Osteoblast (primary cell): ENCODE results near the gene PLAU. TPM values are rescaled to one million over a fixed set of nuclear protein-coding genes. Genes with fewer than 3 reads are reported as not detected.

Source experiments
- DNase-seq: peaks from one replicate; pipeline ENCODE4 v3.0.0; 2011; ENCODE audit warnings: low spot score, mixed read lengths; ENCODE audit not compliant: insufficient read length; ENCODE audit errors: missing footprints
- H2AFZ ChIP-seq: 2 replicates; pipeline ENCODE4 v1.6.0; 2011; ENCODE audit warnings: mild to moderate bottlenecking, low read length
- H3K27ac ChIP-seq: 2 replicates; pipeline ENCODE4 v1.5.1; 2011; ENCODE audit warnings: mild to moderate bottlenecking, low read depth, low read length, moderate library complexity
- H3K27me3 ChIP-seq: 2 replicates; pipeline ENCODE4 v1.6.0; 2012; ENCODE audit warnings: mild to moderate bottlenecking, control low read depth, inconsistent platforms, low read length, moderate library complexity; ENCODE audit not compliant: insufficient read depth
- H3K36me3 ChIP-seq: 2 replicates; pipeline ENCODE4 v1.5.1; 2011; ENCODE audit warnings: mild to moderate bottlenecking, low read length, control low read depth, moderate library complexity; ENCODE audit not compliant: insufficient read depth
- H3K4me1 ChIP-seq: 2 replicates; pipeline ENCODE4 v1.5.1; 2011; ENCODE audit warnings: mild to moderate bottlenecking, low read length, control low read depth, moderate library complexity; ENCODE audit not compliant: insufficient read depth
- H3K4me2 ChIP-seq: 2 replicates; pipeline ENCODE4 v1.6.0; 2011; ENCODE audit warnings: mild to moderate bottlenecking, low read length; ENCODE audit not compliant: insufficient read depth
- H3K4me3 ChIP-seq: fragments of 200-600 bp; sonication (generic); 3 replicates; pipeline ENCODE4 v1.5.1; 2012; ENCODE audit warnings: mild to moderate bottlenecking, low read length, inconsistent platforms; ENCODE audit not compliant: insufficient read depth
- H3K79me2 ChIP-seq: 2 replicates; pipeline ENCODE4 v1.6.0; 2012; ENCODE audit warnings: mild to moderate bottlenecking, low read length, control low read depth, inconsistent platforms; ENCODE audit not compliant: insufficient read depth
- H3K9me3 ChIP-seq: 2 replicates; pipeline ENCODE4 v1.5.1; 2011; ENCODE audit warnings: low read depth, low read length, control low read depth
- H4K20me1 ChIP-seq: 2 replicates; pipeline ENCODE4 v1.6.0; 2012; ENCODE audit warnings: mild to moderate bottlenecking, low read length, control low read depth; ENCODE audit not compliant: insufficient read depth
- total RNA-seq: library from RNA; depleted of rRNA; stranded (reverse); fragments of >200 nt; gene quantifications from 2 replicates; pipeline ENCODE4 v1.2.3, GENCODE V29; 2012
- TF ChIP-seq, protein P1 (sequence below): IDR thresholded peaks from 2 replicates; pipeline ENCODE4 v1.5.1; 2011; ENCODE audit warnings: mild to moderate bottlenecking, low read depth, low read length, moderate library complexity; ENCODE audit errors: extremely low read depth

PLAU gene
- total RNA-seq, 1 donor = 27.9 TPM

GRCh38 chr10:73922864-73923133 is 11.9 kb downstream of the PLAU start:
- H2AFZ ChIP-seq = no peak overlapping the region
- TF ChIP-seq, protein P1, sequence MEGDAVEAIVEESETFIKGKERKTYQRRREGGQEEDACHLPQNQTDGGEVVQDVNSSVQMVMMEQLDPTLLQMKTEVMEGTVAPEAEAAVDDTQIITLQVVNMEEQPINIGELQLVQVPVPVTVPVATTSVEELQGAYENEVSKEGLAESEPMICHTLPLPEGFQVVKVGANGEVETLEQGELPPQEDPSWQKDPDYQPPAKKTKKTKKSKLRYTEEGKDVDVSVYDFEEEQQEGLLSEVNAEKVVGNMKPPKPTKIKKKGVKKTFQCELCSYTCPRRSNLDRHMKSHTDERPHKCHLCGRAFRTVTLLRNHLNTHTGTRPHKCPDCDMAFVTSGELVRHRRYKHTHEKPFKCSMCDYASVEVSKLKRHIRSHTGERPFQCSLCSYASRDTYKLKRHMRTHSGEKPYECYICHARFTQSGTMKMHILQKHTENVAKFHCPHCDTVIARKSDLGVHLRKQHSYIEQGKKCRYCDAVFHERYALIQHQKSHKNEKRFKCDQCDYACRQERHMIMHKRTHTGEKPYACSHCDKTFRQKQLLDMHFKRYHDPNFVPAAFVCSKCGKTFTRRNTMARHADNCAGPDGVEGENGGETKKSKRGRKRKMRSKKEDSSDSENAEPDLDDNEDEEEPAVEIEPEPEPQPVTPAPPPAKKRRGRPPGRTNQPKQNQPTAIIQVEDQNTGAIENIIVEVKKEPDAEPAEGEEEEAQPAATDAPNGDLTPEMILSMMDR = no peak
- peaks cover 5% of the 10 kb centered on the region for H3K9me3 ChIP-seq
- H3K36me3 ChIP-seq = no peaks in the 10 kb centered on the region
- no peaks in the 10 kb centered on the region for H4K20me1 ChIP-seq
- H3K4me2 ChIP-seq = no peak overlapping the region
- no peaks in the 10 kb centered on the region for H3K27me3 ChIP-seq
- H3K27ac ChIP-seq = no peak overlapping the region
- H3K4me1 ChIP-seq = no peaks in the 10 kb centered on the region
- no peaks in the 10 kb centered on the region for H3K79me2 ChIP-seq
- no peak for DNase-seq
- no peak overlapping the region for H3K4me3 ChIP-seq

GRCh38 chr10:73923935-73924598 is 13.1 kb downstream of the PLAU start:
- Histone ChIP-seq H2AFZ (no peak overlapping the region), H3K79me2 (no peaks in the 10 kb centered on the region), H3K27me3 (no peaks in the 10 kb centered on the region), H3K4me2 (no peak overlapping the region), H3K27ac (no peak overlapping the region), H3K4me1 (no peaks in the 10 kb centered on the region), H3K4me3 (no peak overlapping the region), H3K36me3 (no peaks in the 10 kb centered on the region), H4K20me1 (no peaks in the 10 kb centered on the region), H3K9me3 (peaks cover 2% of the 10 kb centered on the region)
- peak; percentile 73 for DNase-seq
- TF ChIP-seq, protein P1 = no peak

DNA sequence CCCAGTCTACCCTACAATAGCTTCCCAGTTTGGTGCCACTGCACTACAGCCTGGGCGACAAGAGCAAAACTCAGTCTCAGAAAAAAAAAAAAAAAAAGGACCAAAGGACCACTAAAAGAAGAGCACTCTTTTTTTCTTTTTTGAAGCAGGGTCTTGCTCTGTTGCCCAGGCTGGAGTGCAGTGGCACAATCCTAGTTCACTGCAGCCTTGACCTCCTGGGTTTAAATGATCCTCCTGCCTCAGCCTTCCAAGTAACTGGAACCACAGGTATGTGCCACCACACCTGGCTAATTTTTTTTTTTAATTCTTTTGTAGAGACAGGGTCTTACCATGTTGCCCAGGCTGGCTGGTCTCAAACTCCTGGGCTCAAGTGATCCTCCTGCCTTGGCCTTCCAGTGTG is 14.0 kb downstream of the PLAU start:
- no peak for DNase-seq
- Histone ChIP-seq H3K27ac (no peak overlapping the region), H3K4me2 (no peak overlapping the region)

DNA sequence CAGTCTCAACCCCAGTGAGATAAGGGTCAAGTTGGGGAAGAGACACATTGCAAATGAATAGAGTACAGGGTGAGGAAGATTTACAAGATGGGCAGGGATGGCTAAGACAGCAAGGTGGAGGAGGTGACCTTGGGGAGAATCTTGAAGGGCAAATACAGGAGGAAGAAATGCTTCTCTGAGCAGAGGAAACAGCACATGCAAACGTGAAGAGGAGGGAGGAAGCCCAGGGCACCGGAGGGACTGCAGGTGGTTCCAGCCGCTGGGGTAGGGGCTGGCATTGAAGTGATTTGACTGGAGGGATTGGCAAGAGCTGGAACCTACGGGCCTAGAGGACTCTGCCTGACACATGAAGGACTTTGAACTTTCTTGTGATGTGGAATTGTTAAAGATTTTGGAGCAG is 14.6 kb downstream of the PLAU start:
- DNase-seq = no peak
- H3K4me3 ChIP-seq = no peak overlapping the region
- no peaks in the 10 kb centered on the region for H3K79me2 ChIP-seq
- H3K27ac ChIP-seq = no peak overlapping the region
- H3K4me2 ChIP-seq = no peak overlapping the region
- H3K9me3 ChIP-seq = no peaks in the 10 kb centered on the region
- no peaks in the 10 kb centered on the region for H3K4me1 ChIP-seq
- no peaks in the 10 kb centered on the region for H4K20me1 ChIP-seq
- H3K36me3 ChIP-seq = no peaks in the 10 kb centered on the region
- TF ChIP-seq, protein P1 = no peak
- no peak overlapping the region for H2AFZ ChIP-seq
- H3K27me3 ChIP-seq = no peaks in the 10 kb centered on the region

More for the DNA sequence above, 14.0 kb downstream of the PLAU start:
- H4K20me1 ChIP-seq = no peaks in the 10 kb centered on the region
- H2AFZ ChIP-seq = no peak overlapping the region
- H3K4me3 ChIP-seq = no peak overlapping the region
- H3K79me2 ChIP-seq = no peaks in the 10 kb centered on the region
- H3K4me1 ChIP-seq = no peaks in the 10 kb centered on the region
- no peaks in the 10 kb centered on the region for H3K36me3 ChIP-seq
- TF ChIP-seq, protein P1 = no peak
- H3K9me3 ChIP-seq = no peaks in the 10 kb centered on the region
- no peaks in the 10 kb centered on the region for H3K27me3 ChIP-seq
